ENCODE results near the gene CARF. TPM values are rescaled to one million over a fixed set of nuclear protein-coding genes. Genes with fewer than 3 reads are reported as not detected.

The CARF gene
- total RNA-seq, 1 experiment from 2014 or later: 6.7 TPM

- no peak for DNase-seq (ENCODE audit: low read depth)
Observed at GRCh38 chr2:203021991-203022390, 109.9 kb downstream of the CARF start.

GRCh38 chr2:203022751-203023150, 110.7 kb downstream of the CARF start:
- no peak for DNase-seq (ENCODE audit: low read depth)

GRCh38 chr2:203025592-203025991, 113.5 kb downstream of the CARF start:
- no peak for DNase-seq (ENCODE audit: low read depth)

- DNase-seq (ENCODE audit: low read depth): no peak
Observed at GRCh38 chr2:203030545-203030944, 118.5 kb downstream of the CARF start.

- no peak for DNase-seq (ENCODE audit: low read depth)
Observed at GRCh38 chr2:203030991-203031390, 118.9 kb downstream of the CARF start.

- DNase-seq (ENCODE audit: low read depth): no peak
Observed at GRCh38 chr2:203033395-203033794, 121.3 kb downstream of the CARF start.

GRCh38 chr2:203035879-203036470, 123.9 kb downstream of the CARF start:
- DNase-seq (ENCODE audit: low read depth): no peak

Other genes starting within 250 kb of the CARF start
- 2.4 and 2.6 TPM in 2 replicates for gene ICA1L, start 40.5 kb upstream of the CARF start, total RNA-seq (2014; rRNA removed; shearing (Covaris generic))
- 64.1 and 72.1 TPM in 2 replicates for gene WDR12, start 602 bp upstream of the CARF start, total RNA-seq (2014; rRNA removed; shearing (Covaris generic))
- gene NBEAL1, start 102.6 kb downstream of the CARF start, total RNA-seq (2014; rRNA removed; shearing (Covaris generic)): 13.2 and 15.3 TPM in 2 replicates